ENCODE results near the gene CNRIP1. TPM values are rescaled to one million over a fixed set of nuclear protein-coding genes. Genes with fewer than 3 reads are reported as not detected.

The CNRIP1 gene
- total RNA-seq, 1 experiment from 2014 or later = 1.4 TPM

GRCh38 chr2:68252400-68253218 lies 67.1 kb downstream of the CNRIP1 start, which contains the start of gene PPP3R1 (continued):
- TF ChIP-seq FOXP1 (CRISPR knock-in tag; IDR thresholded peaks at IDR 0.05; ENCODE audit: borderline replicate concordance) (peak; percentile 52; the same call in 1 of the 2 replicates), GTF2I (CRISPR knock-in tag; conservative IDR thresholded peaks at IDR 0.05) (no peak), ETV6 (CRISPR knock-in tag; IDR thresholded peaks at IDR 0.05) (peak; percentile 87), ZNF138 (CRISPR knock-in tag; conservative IDR thresholded peaks at IDR 0.05) (no peak), CREM (CRISPR knock-in tag; IDR thresholded peaks at IDR 0.05) (peak; percentile 87), TP53 (CRISPR knock-in tag; IDR thresholded peaks at IDR 0.05) (no peak), CREB1 (CRISPR knock-in tag; IDR thresholded peaks at IDR 0.05) (no peak), TEAD4 (CRISPR knock-in tag; IDR thresholded peaks at IDR 0.05) (no peak), GRHL2 (CRISPR knock-in tag; IDR thresholded peaks at IDR 0.05; ENCODE audit: insufficient replicate concordance, severe bottlenecking) (no peak)
- TF ChIP-seq, protein P1, sequence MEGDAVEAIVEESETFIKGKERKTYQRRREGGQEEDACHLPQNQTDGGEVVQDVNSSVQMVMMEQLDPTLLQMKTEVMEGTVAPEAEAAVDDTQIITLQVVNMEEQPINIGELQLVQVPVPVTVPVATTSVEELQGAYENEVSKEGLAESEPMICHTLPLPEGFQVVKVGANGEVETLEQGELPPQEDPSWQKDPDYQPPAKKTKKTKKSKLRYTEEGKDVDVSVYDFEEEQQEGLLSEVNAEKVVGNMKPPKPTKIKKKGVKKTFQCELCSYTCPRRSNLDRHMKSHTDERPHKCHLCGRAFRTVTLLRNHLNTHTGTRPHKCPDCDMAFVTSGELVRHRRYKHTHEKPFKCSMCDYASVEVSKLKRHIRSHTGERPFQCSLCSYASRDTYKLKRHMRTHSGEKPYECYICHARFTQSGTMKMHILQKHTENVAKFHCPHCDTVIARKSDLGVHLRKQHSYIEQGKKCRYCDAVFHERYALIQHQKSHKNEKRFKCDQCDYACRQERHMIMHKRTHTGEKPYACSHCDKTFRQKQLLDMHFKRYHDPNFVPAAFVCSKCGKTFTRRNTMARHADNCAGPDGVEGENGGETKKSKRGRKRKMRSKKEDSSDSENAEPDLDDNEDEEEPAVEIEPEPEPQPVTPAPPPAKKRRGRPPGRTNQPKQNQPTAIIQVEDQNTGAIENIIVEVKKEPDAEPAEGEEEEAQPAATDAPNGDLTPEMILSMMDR (IDR thresholded peaks at IDR 0.05) = no peak
- TF ChIP-seq, protein P2, sequence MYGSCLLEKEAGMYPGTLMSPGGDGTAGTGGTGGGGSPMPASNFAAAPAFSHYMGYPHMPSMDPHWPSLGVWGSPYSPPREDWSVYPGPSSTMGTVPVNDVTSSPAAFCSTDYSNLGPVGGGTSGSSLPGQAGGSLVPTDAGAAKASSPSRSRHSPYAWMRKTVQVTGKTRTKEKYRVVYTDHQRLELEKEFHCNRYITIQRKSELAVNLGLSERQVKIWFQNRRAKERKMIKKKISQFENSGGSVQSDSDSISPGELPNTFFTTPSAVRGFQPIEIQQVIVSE (CRISPR knock-in tag; IDR thresholded peaks at IDR 0.05; ENCODE audit: borderline replicate concordance) = no peak
- TF ChIP-seq, protein P3, sequence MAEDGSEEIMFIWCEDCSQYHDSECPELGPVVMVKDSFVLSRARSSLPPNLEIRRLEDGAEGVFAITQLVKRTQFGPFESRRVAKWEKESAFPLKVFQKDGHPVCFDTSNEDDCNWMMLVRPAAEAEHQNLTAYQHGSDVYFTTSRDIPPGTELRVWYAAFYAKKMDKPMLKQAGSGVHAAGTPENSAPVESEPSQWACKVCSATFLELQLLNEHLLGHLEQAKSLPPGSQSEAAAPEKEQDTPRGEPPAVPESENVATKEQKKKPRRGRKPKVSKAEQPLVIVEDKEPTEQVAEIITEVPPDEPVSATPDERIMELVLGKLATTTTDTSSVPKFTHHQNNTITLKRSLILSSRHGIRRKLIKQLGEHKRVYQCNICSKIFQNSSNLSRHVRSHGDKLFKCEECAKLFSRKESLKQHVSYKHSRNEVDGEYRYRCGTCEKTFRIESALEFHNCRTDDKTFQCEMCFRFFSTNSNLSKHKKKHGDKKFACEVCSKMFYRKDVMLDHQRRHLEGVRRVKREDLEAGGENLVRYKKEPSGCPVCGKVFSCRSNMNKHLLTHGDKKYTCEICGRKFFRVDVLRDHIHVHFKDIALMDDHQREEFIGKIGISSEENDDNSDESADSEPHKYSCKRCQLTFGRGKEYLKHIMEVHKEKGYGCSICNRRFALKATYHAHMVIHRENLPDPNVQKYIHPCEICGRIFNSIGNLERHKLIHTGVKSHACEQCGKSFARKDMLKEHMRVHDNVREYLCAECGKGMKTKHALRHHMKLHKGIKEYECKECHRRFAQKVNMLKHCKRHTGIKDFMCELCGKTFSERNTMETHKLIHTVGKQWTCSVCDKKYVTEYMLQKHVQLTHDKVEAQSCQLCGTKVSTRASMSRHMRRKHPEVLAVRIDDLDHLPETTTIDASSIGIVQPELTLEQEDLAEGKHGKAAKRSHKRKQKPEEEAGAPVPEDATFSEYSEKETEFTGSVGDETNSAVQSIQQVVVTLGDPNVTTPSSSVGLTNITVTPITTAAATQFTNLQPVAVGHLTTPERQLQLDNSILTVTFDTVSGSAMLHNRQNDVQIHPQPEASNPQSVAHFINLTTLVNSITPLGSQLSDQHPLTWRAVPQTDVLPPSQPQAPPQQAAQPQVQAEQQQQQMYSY (CRISPR knock-in tag; IDR thresholded peaks at IDR 0.05) = no peak

GRCh38 chr2:68251855-68252399 lies 67.8 kb downstream of the CNRIP1 start:
- peak; percentile 40 for DNase-seq (ENCODE audit: low spot score)
- Mint-ChIP-seq H3K27ac (peak overlapping the region; percentile 57; the same call in 1 of the 2 replicates), H3K4me1 (peaks cover 27% of the 10 kb centered on the region), H3K4me3 (peak overlapping the region; percentile 98), H3K36me3 (peaks cover 7% of the 10 kb centered on the region), H3K9me3 (no peaks in the 10 kb centered on the region), H3K27me3 (ENCODE audit: low read depth) (no peaks in the 10 kb centered on the region)
- POLR2A ChIA-PET = interaction anchor here (1.0 kb wide), 1 partner anchor 95 kb away, joined by 3 read pairs; no protein-coding TSS in a partner anchor
- no peak for ATAC-seq
- CTCF ChIA-PET = interaction anchor here (0.6 to 1.5 kb wide), 7 partner anchors 8 to 106 kb away, joined by 3 to 8 read pairs (median 3); partner anchors contain the start of gene CNRIP1
- TF ChIP-seq NR2C2 (CRISPR knock-in tag; IDR thresholded peaks at IDR 0.05) (no peak), ZNF232 (CRISPR knock-in tag; IDR thresholded peaks at IDR 0.05) (no peak), USF1 (CRISPR knock-in tag; IDR thresholded peaks at IDR 0.05) (no peak), NFATC4 (CRISPR knock-in tag; IDR thresholded peaks at IDR 0.05) (no peak), KAT7 (CRISPR knock-in tag; IDR thresholded peaks at IDR 0.05; ENCODE audit: borderline replicate concordance) (no peak), ATF6 (CRISPR knock-in tag; IDR thresholded peaks at IDR 0.05) (no peak), EMX1 (CRISPR knock-in tag; IDR thresholded peaks at IDR 0.05) (no peak), RORB (CRISPR knock-in tag; IDR thresholded peaks at IDR 0.05) (no peak), ESRRA (CRISPR knock-in tag; IDR thresholded peaks at IDR 0.05; ENCODE audit: borderline replicate concordance) (no peak), ZNF671 (CRISPR knock-in tag; IDR thresholded peaks at IDR 0.05) (no peak)
- TF ChIP-seq, protein P2 (CRISPR knock-in tag; IDR thresholded peaks at IDR 0.05; ENCODE audit: borderline replicate concordance) = no peak
